PC-3 (cell line): ENCODE results near the gene SLC9A9. TPM values are rescaled to one million over a fixed set of nuclear protein-coding genes. Genes with fewer than 3 reads are reported as not detected.

Experiments
- ATAC-seq: fragments of 200-7000 bp; cut with Tn5 transposase; 2 replicates; pipeline ENCODE4 v1.9.1; 2020; ENCODE audit warnings: mild to moderate bottlenecking, moderate library complexity
- BruUV-seq: library from RNA; stranded (reverse); fragments of 400-500 nt; replicated peaks from 2 replicates; lab custom pipeline; 2021; lab: Mats Ljungman, UMichigan
- CTCF ChIA-PET: fragments of 300-600 bp; sonication (Branson Sonifier 250); formaldehyde crosslinking; loops from one replicate; lab custom pipeline; 2022; ENCODE audit warnings: antibody characterized with exemption; lab: Charles Lee
- POLR2A ChIA-PET: fragments of 300-600 bp; sonication (Branson Sonifier 250); formaldehyde crosslinking; loops from one replicate; lab custom pipeline; 2022; ENCODE audit warnings: antibody characterized with exemption; ENCODE audit not compliant: unreplicated experiment; lab: Charles Lee
- DNase-seq: peaks from one replicate; pipeline ENCODE4 v3.0.0-alpha.2; 2015
- H2AFZ ChIP-seq: fragments of 300-600 bp; sonication (generic); 2 replicates; pipeline ENCODE4 v1.6.0; 2016; ENCODE audit warnings: antibody characterized with exemption, low read length
- H3F3A ChIP-seq: fragments of 300-600 bp; sonication (generic); one replicate; pipeline ENCODE4 v1.6.0; 2017; ENCODE audit warnings: antibody characterized with exemption, low read length, control low read depth, mild to moderate bottlenecking; ENCODE audit not compliant: unreplicated experiment
- H3K27ac ChIP-seq: fragments of 300-600 bp; sonication (generic); 2 replicates; pipeline ENCODE4 v1.5.1; 2016; ENCODE audit warnings: mild to moderate bottlenecking, low read length
- H3K27me3 ChIP-seq: fragments of 300-600 bp; sonication (generic); 2 replicates; pipeline ENCODE4 v1.6.1; 2016; ENCODE audit warnings: low read length, mixed read lengths
- H3K36me3 ChIP-seq: fragments of 300-600 bp; sonication (generic); 2 replicates; pipeline ENCODE4 v1.6.1; 2016; ENCODE audit warnings: low read depth, mixed run types, low read length, mixed read lengths
- H3K4me1 ChIP-seq: fragments of 300-600 bp; sonication (generic); 2 replicates; pipeline ENCODE4 v1.5.1; 2016; ENCODE audit warnings: low read length; ENCODE audit not compliant: insufficient read depth
- H3K4me2 ChIP-seq: fragments of 300-600 bp; sonication (generic); 2 replicates; pipeline ENCODE4 v1.6.0; 2016; ENCODE audit warnings: low read length
- H3K4me3 ChIP-seq: fragments of 300-600 bp; sonication (generic); 2 replicates; pipeline ENCODE4 v1.5.1; 2016; ENCODE audit warnings: mild to moderate bottlenecking, low read length, mixed read lengths
- H3K79me2 ChIP-seq: fragments of 300-600 bp; sonication (generic); 2 replicates; pipeline ENCODE4 v1.6.1; 2017; ENCODE audit warnings: low read length, mixed read lengths
- H3K9ac ChIP-seq: fragments of 300-600 bp; sonication (generic); 2 replicates; pipeline ENCODE4 v1.6.0; 2016; ENCODE audit warnings: mild to moderate bottlenecking, low read length
- H3K9me2 ChIP-seq: fragments of 300-600 bp; sonication (generic); replicated peaks from 2 replicates; pipeline ENCODE4 v1.6.1; 2016; ENCODE audit warnings: mixed run types, low read length, mixed read lengths
- H3K9me3 ChIP-seq: fragments of 300-600 bp; sonication (generic); 2 replicates; pipeline ENCODE4 v1.6.1; 2016; ENCODE audit warnings: low read length, mixed read lengths
- H4K20me1 ChIP-seq: fragments of 300-600 bp; sonication (generic); 2 replicates; pipeline ENCODE4 v1.6.1; 2016; ENCODE audit warnings: low read length, mixed read lengths
- EZH2 ChIP-seq: fragments of 300-600 bp; sonication (generic); IDR thresholded peaks from one replicate; pipeline ENCODE4 v1.6.1; 2017; ENCODE audit warnings: antibody characterized with exemption, mild to moderate bottlenecking, low read length; ENCODE audit not compliant: unreplicated experiment
- EZH2phosphoT487 ChIP-seq: fragments of 300-600 bp; sonication (generic); IDR thresholded peaks from 2 replicates; pipeline ENCODE4 v1.6.1; 2018; ENCODE audit warnings: mild to moderate bottlenecking, antibody characterized with exemption, low read length, borderline replicate concordance
- intact Hi-C: fragments of 100-400 bp; cut with micrococcal nuclease; formaldehyde crosslinking; loops from 2 replicates; pipeline ENCODE4 v1.9.0; 2023
- total RNA-seq: library from RNA; depleted of rRNA; stranded (reverse); fragments of >200 nt; gene quantifications from 2 replicates; pipeline ENCODE4 v1.2.3, GENCODE V29; 2014
- TF ChIP-seq, protein P1 (sequence below): fragments of 300-600 bp; sonication (generic); conservative IDR thresholded peaks from 2 replicates; pipeline ENCODE4 v1.5.1; 2017; ENCODE audit warnings: antibody characterized with exemption, low read depth, mild to moderate bottlenecking, low read length

SLC9A9 gene
- total RNA-seq, 1 experiment from 2014 or later, result 0.07 TPM

GRCh38 chr3:143597774-143598652 lies 250.3 kb downstream of the SLC9A9 start:
- CTCF ChIA-PET, result no interaction called here
- H3F3A ChIP-seq, result no peaks in the 10 kb centered on the region
- no peaks in the 10 kb centered on the region for H3K4me1 ChIP-seq
- TF ChIP-seq EZH2, result no peak
- TF ChIP-seq EZH2phosphoT487, result no peak
- TF ChIP-seq, protein P1, sequence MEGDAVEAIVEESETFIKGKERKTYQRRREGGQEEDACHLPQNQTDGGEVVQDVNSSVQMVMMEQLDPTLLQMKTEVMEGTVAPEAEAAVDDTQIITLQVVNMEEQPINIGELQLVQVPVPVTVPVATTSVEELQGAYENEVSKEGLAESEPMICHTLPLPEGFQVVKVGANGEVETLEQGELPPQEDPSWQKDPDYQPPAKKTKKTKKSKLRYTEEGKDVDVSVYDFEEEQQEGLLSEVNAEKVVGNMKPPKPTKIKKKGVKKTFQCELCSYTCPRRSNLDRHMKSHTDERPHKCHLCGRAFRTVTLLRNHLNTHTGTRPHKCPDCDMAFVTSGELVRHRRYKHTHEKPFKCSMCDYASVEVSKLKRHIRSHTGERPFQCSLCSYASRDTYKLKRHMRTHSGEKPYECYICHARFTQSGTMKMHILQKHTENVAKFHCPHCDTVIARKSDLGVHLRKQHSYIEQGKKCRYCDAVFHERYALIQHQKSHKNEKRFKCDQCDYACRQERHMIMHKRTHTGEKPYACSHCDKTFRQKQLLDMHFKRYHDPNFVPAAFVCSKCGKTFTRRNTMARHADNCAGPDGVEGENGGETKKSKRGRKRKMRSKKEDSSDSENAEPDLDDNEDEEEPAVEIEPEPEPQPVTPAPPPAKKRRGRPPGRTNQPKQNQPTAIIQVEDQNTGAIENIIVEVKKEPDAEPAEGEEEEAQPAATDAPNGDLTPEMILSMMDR, result 0 out of 2 replicates have a peak, but pooled peaks have one; percentile 10
- H3K27ac ChIP-seq, result no peak overlapping the region
- no peak overlapping the region for H3K4me2 ChIP-seq
- no peak overlapping the region for H3K9ac ChIP-seq
- H3K79me2 ChIP-seq, result no peaks in the 10 kb centered on the region
- POLR2A ChIA-PET, result no interaction called here
- H3K9me2 ChIP-seq, result no peaks in the 10 kb centered on the region
- no peaks in the 10 kb centered on the region for H4K20me1 ChIP-seq
- ATAC-seq (peak; percentile 49; the same call in 1 of the 2 replicates), DNase-seq (peak; percentile 24)
- H3K27me3 ChIP-seq, result no peaks in the 10 kb centered on the region
- 0 out of 2 replicates have a peak overlapping the region, but pooled peaks have one; percentile 3 for H2AFZ ChIP-seq
- H3K9me3 ChIP-seq, result no peaks in the 10 kb centered on the region
- H3K36me3 ChIP-seq, result no peaks in the 10 kb centered on the region
- H3K4me3 ChIP-seq, result no peak overlapping the region
- no TSS peak for BruUV-seq
- intact Hi-C loops, result no loop called here

DNA sequence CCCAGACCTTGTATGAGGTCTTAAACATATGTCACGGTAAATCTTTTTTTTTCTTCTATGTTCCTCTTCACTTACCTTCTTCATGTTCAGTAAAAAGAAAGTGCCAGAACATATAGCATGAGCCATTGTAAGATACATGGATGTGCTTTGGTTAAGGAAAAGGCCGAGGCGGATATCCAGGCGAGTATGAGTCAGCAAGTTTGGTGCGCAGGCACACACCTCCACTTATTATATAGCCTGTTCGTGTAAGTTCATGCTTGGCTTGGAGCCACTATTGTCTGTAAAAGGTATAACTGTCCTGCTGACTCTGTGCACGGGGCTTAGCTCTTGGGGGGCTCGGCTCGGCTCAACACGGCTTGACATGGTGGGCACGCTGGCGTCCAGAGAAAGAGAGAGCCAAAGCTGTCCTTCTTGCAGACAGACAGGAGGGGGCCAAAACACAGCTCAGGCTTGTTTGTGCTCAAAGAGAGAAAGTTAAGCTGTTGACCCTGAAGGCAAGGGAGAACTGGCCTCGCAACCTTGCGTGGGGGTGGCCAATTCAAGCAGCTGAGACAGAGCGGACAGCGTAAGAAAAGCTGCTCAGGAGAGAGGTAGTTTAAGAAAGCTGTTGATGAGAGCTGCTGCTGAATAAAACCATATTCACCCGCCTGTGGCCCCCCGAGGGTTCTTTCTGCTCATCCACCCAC lies 251.2 kb downstream of the SLC9A9 start:
- Histone ChIP-seq H3K36me3 (no peaks in the 10 kb centered on the region), H3K9me3 (no peaks in the 10 kb centered on the region), H3K27me3 (no peaks in the 10 kb centered on the region), H3F3A (no peaks in the 10 kb centered on the region), H3K79me2 (no peaks in the 10 kb centered on the region), H2AFZ (no peak overlapping the region), H4K20me1 (no peaks in the 10 kb centered on the region), H3K27ac (no peak overlapping the region), H3K4me2 (no peak overlapping the region), H3K9ac (no peak overlapping the region), H3K4me3 (no peak overlapping the region), H3K9me2 (no peaks in the 10 kb centered on the region), H3K4me1 (no peaks in the 10 kb centered on the region)
- ChIA-PET CTCF (no interaction called here), POLR2A (no interaction called here)
- DNase-seq (no peak), ATAC-seq (no peak)
- no TSS peak for BruUV-seq
- TF ChIP-seq EZH2phosphoT487, result no peak
- no peak for TF ChIP-seq EZH2
- TF ChIP-seq, protein P1, result no peak
- intact Hi-C loops, result no loop called here
